Hepatocyte (in vitro differentiated cells): Measurements from ENCODE around the gene CAV1. TPM values are rescaled to one million over a fixed set of nuclear protein-coding genes. Genes with fewer than 3 reads are reported as not detected.
A peak's percentile ranks its signal among the peaks of the same experiment; 100 is the strongest.

Source experiments
- DNase-seq: peaks from one replicate; pipeline ENCODE4 v3.0.0-alpha.2; 2016; ENCODE audit warnings: low spot score
- H2AFZ ChIP-seq: fragments of 200-600 bp; sonication (generic); 2 replicates; pipeline ENCODE4 v1.6.0; 2016; ENCODE audit warnings: antibody characterized with exemption, mild to moderate bottlenecking
- H3K27ac ChIP-seq: fragments of 200-600 bp; sonication (generic); 2 replicates; pipeline ENCODE4 v1.5.1; 2016; ENCODE audit warnings: mild to moderate bottlenecking
- H3K27me3 ChIP-seq: fragments of 200-600 bp; sonication (generic); 2 replicates; pipeline ENCODE4 v1.6.1; 2016
- H3K36me3 ChIP-seq: fragments of 200-600 bp; sonication (generic); replicated peaks from 2 replicates; pipeline ENCODE4 v1.5.1; 2016; ENCODE audit warnings: low read depth; ENCODE audit not compliant: insufficient read depth
- H3K4me1 ChIP-seq: fragments of 200-600 bp; sonication (generic); 2 replicates; pipeline ENCODE4 v1.5.1; 2016; ENCODE audit warnings: mild to moderate bottlenecking, moderate library complexity; ENCODE audit not compliant: insufficient read depth
- H3K4me2 ChIP-seq: fragments of 200-600 bp; sonication (generic); 2 replicates; pipeline ENCODE4 v1.6.0; 2016
- H3K4me3 ChIP-seq: fragments of 200-600 bp; sonication (generic); 2 replicates; pipeline ENCODE4 v1.5.1; 2016; ENCODE audit warnings: mild to moderate bottlenecking
- H3K79me2 ChIP-seq: fragments of 200-600 bp; sonication (generic); 2 replicates; pipeline ENCODE4 v1.6.0; 2017; ENCODE audit warnings: mild to moderate bottlenecking
- H3K9me2 ChIP-seq: fragments of 200-600 bp; sonication (generic); replicated peaks from 2 replicates; pipeline ENCODE4 v1.6.0; 2017; ENCODE audit warnings: mild to moderate bottlenecking; ENCODE audit not compliant: insufficient read depth
- H3K9me3 ChIP-seq: fragments of 200-600 bp; sonication (generic); 2 replicates; pipeline ENCODE4 v1.5.1; 2016; ENCODE audit warnings: low read depth, mild to moderate bottlenecking
- H4K20me1 ChIP-seq: fragments of 200-600 bp; sonication (generic); 2 replicates; pipeline ENCODE4 v1.6.0; 2016; ENCODE audit warnings: mild to moderate bottlenecking; ENCODE audit not compliant: insufficient read depth, poor library complexity, severe bottlenecking
- CTCF ChIP-seq: fragments of 200-600 bp; sonication (generic); IDR thresholded peaks from 2 replicates; pipeline ENCODE4 v1.5.1; 2016; ENCODE audit warnings: antibody characterized with exemption, mild to moderate bottlenecking; ENCODE audit not compliant: poor library complexity
- EZH2 ChIP-seq: fragments of 200-600 bp; sonication (generic); IDR thresholded peaks from 2 replicates; pipeline ENCODE4 v1.6.1; 2016; ENCODE audit warnings: antibody characterized with exemption, mild to moderate bottlenecking, borderline replicate concordance
- EZH2phosphoT487 ChIP-seq: fragments of 200-600 bp; sonication (generic); IDR thresholded peaks from one replicate; pipeline ENCODE4 v1.6.1; 2018; ENCODE audit warnings: antibody characterized with exemption, mild to moderate bottlenecking, low read depth, moderate library complexity; ENCODE audit not compliant: unreplicated experiment, severe bottlenecking
- WGBS: methylation state at CpG from one replicate; pipeline ENCODE4 v1.1.6; 2016; ENCODE audit warnings: low lambda C conversion rate; ENCODE audit errors: missing lambda C conversion rate; 5-methylcytosine and 5-hydroxymethylcytosine counted together
- polyA plus RNA-seq: library from polyadenylated mRNA; unstranded; fragments of >200 nt; fragmentation: Nextera tagmentation; extraction: Ambion mirVana; gene quantifications from 2 replicates; pipeline ENCODE4 v1.2.1, GENCODE V29; 2016
- total RNA-seq: library from RNA; depleted of rRNA; stranded (reverse); fragments of >200 nt; gene quantifications from 2 replicates; pipeline ENCODE4 v1.2.3, GENCODE V29; 2014

Gene CAV1
- total and polyA plus RNA-seq, 2 experiments from 2014 or later: 36.0 to 43.3 TPM

- TF ChIP-seq EZH2phosphoT487: no peak
- TF ChIP-seq CTCF: no peak
- no peak for TF ChIP-seq EZH2
- DNase-seq: no peak
- H2AFZ ChIP-seq: no peak overlapping the region
- H3K9me3 ChIP-seq: no peaks in the 10 kb centered on the region
- no peak overlapping the region for H3K4me3 ChIP-seq
- H3K27me3 ChIP-seq: no peaks in the 10 kb centered on the region
- H3K79me2 ChIP-seq: no peaks in the 10 kb centered on the region
- peak overlapping the region; percentile 36 for H3K4me2 ChIP-seq
- no peaks in the 10 kb centered on the region for H4K20me1 ChIP-seq
- H3K36me3 ChIP-seq: no peaks in the 10 kb centered on the region
- 34% methylated on average over 2 of the region's 2 CpGs for WGBS
- peaks cover 7% of the 10 kb centered on the region for H3K4me1 ChIP-seq
- H3K27ac ChIP-seq: no peak overlapping the region
- no peaks in the 10 kb centered on the region for H3K9me2 ChIP-seq
These were observed 76.6 kb downstream of the CAV1 start for GRCh38 chr7:116601426-116601825.

GRCh38 chr7:116607299-116607698 lies 82.5 kb downstream of the CAV1 start:
- 92% methylated on average over 2 of the region's 2 CpGs for WGBS
- no peaks in the 10 kb centered on the region for H3K27me3 ChIP-seq

GRCh38 chr7:116610210-116610609 lies 85.4 kb downstream of the CAV1 start:
- H3K9me3 ChIP-seq: no peaks in the 10 kb centered on the region
- peaks cover 12% of the 10 kb centered on the region for H3K4me1 ChIP-seq
- no peaks in the 10 kb centered on the region for H3K9me2 ChIP-seq
- no peak overlapping the region for H2AFZ ChIP-seq
- H3K27ac ChIP-seq: no peak overlapping the region
- H3K79me2 ChIP-seq: no peaks in the 10 kb centered on the region
- H3K4me2 ChIP-seq: no peak overlapping the region
- no peaks in the 10 kb centered on the region for H3K27me3 ChIP-seq
- WGBS: 85% methylated on average over 2 of the region's 2 CpGs
- no peaks in the 10 kb centered on the region for H4K20me1 ChIP-seq
- no peak for DNase-seq
- TF ChIP-seq EZH2phosphoT487 (no peak), CTCF (no peak), EZH2 (no peak)
- H3K36me3 ChIP-seq: no peaks in the 10 kb centered on the region
- no peak overlapping the region for H3K4me3 ChIP-seq

More at GRCh38 chr7:116607299-116607698, 82.5 kb downstream of the CAV1 start:
- Histone ChIP-seq H3K36me3 (no peaks in the 10 kb centered on the region), H3K9me2 (no peaks in the 10 kb centered on the region), H3K9me3 (no peaks in the 10 kb centered on the region), H3K79me2 (no peaks in the 10 kb centered on the region), H3K27ac (no peak overlapping the region), H4K20me1 (no peaks in the 10 kb centered on the region), H3K4me3 (no peak overlapping the region), H3K4me2 (no peak overlapping the region), H2AFZ (no peak overlapping the region), H3K4me1 (no peaks in the 10 kb centered on the region)
- DNase-seq: no peak
- TF ChIP-seq CTCF: no peak
- no peak for TF ChIP-seq EZH2phosphoT487
- TF ChIP-seq EZH2: no peak

GRCh38 chr7:116610721-116611120 lies 85.9 kb downstream of the CAV1 start:
- TF ChIP-seq EZH2phosphoT487 (no peak), EZH2 (no peak), CTCF (no peak)
- Histone ChIP-seq H4K20me1 (no peaks in the 10 kb centered on the region), H3K27me3 (no peaks in the 10 kb centered on the region), H3K9me3 (no peaks in the 10 kb centered on the region), H3K9me2 (no peaks in the 10 kb centered on the region), H2AFZ (no peak overlapping the region), H3K27ac (no peak overlapping the region), H3K4me2 (no peak overlapping the region), H3K4me1 (peaks cover 12% of the 10 kb centered on the region), H3K36me3 (no peaks in the 10 kb centered on the region), H3K4me3 (no peak overlapping the region), H3K79me2 (no peaks in the 10 kb centered on the region)
- WGBS: 85% methylated on average over 2 of the region's 2 CpGs
- DNase-seq: no peak
